ENCODE results near the gene APBB1. TPM values are rescaled to one million over a fixed set of nuclear protein-coding genes. Genes with fewer than 3 reads are reported as not detected.

APBB1 gene
- total and polyA plus RNA-seq, 2 of the 4 experiments (the other 2 are of a cell fraction), result 39.4 to 44.1 TPM

DNA sequence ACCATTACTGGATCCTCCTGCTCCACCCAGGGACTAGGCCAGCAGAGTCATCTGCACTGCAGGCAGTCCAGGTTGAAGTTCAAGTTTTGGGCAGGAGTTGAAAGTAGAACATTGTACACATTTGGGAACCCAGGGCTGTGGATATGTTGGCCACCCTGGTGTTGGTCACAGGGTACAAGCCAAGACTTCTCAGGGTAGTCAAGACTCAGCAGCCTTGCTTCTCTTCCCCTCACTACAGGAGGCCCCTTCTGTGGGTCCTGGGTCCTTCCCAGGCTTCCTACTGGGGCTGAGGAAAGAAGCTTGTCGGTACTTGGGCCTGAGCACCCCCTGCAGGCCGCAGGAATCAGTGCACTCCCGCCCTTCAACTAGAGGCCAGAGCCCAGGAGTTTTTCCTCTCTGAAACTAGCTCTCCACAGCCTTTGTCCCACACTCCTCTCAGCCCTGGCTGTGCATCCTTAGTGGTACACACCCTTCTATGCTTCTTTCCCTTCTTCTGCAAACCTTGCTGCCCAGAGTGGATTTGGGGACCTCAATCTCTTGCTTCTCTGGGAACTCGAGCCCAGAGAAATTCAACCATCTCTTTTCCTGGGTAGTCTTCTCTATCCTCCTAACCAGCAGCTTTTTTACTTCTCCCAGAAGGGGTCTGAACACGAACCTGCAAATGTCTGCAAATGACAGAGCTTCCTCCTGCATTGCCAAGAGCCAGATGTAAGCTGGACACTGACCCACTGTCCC, 24.5 kb upstream of the APBB1 start:
- Histone ChIP-seq H3K27me3 (ENCODE audit: control insufficient read depth, insufficient read depth, low read length) (no peaks in the 10 kb centered on the region), H2AK9ac (replicated peaks; ENCODE audit: low read depth, low read length, poor library complexity) (no peak overlapping the region), H4K20me1 (ENCODE audit: insufficient read depth, low read length) (no peaks in the 10 kb centered on the region), H2AK5ac (ENCODE audit: low read depth, low read length) (no peak overlapping the region), H4K5ac (ENCODE audit: low read depth, low read length) (no peak overlapping the region), H2BK120ac (ENCODE audit: low read depth, low read length) (no peak overlapping the region), H3K56ac (ENCODE audit: extremely low read depth, insufficient read depth, low read length) (no peak overlapping the region), H2BK5ac (ENCODE audit: low read depth, low read length, poor library complexity, severe bottlenecking) (no peak overlapping the region), H3K9me3 (ENCODE audit: control insufficient read depth, insufficient read depth, low read length) (no peaks in the 10 kb centered on the region), H2BK15ac (ENCODE audit: low read depth, low read length) (no peak overlapping the region), H3K4me1 (ENCODE audit: control insufficient read depth, insufficient read depth, low read length) (no peaks in the 10 kb centered on the region), H3K27ac (ENCODE audit: insufficient read depth, low read length) (no peak overlapping the region), H2BK20ac (ENCODE audit: low read depth, low read length) (no peak overlapping the region), H3K9ac (ENCODE audit: low read depth, low read length) (no peak overlapping the region), H2AFZ (replicated peaks; ENCODE audit: low read length, poor library complexity) (no peak overlapping the region), H4K8ac (ENCODE audit: low read depth in 2 of 2, low read length in 2 of 2) (no peak overlapping the region), H3K9me1 (ENCODE audit: insufficient read depth, low read length) (no peaks in the 10 kb centered on the region), H4K91ac (ENCODE audit: insufficient read depth, low read depth, low read length) (no peak overlapping the region; the same call in 1 of the 2 replicates), H3K4me2 (ENCODE audit: low read depth, low read length) (no peak overlapping the region), H3K18ac (ENCODE audit: low read depth, low read length) (no peak overlapping the region), H3K36me3 (ENCODE audit: control insufficient read depth, insufficient read depth, low read length) (peaks cover 2% of the 10 kb centered on the region; the same call in 1 of the 2 replicates), H3K23ac (ENCODE audit: low read depth, low read length) (no peak overlapping the region), H3K79me1 (ENCODE audit: low read depth in 1 of 2, low read length in 2 of 2) (no peaks in the 10 kb centered on the region), H3K4me3 (ENCODE audit: insufficient read depth, low read depth, low read length) (no peak overlapping the region), H3K14ac (replicated peaks; ENCODE audit: low read depth, low read length) (no peak overlapping the region), H3K4ac (ENCODE audit: low read depth, low read length) (no peak overlapping the region)
- ChIA-PET POLR2A (ENCODE audit: unreplicated experiment) (interaction anchor here (0.8 to 1.8 kb wide), 2 partner anchors 56 to 64 kb away, joined by 5 to 6 read pairs; no protein-coding TSS in a partner anchor), CTCF (interaction anchor here (0.5 to 6.7 kb wide), 13 partner anchors 9 to 213 kb away, joined by 3 to 107 read pairs (median 5); partner anchors contain the start of gene APBB1)
- WGBS, 2 experiments (ENCODE audit: extremely low coverage in 2 of 2, insufficient read length in 1 of 2), result 43% methylated on average over 2 of the region's 5 CpGs; no CpG with 5 or more reads in 1 of the 2 experiments
- DNase-seq (peak; percentile 50), ATAC-seq (ENCODE audit: low read depth) (peak; percentile 98)
- intact Hi-C loops (cut with micrococcal nuclease), result loop anchor here (1.0 kb wide), 1 partner anchor 64 kb away; no protein-coding TSS in a partner anchor
- dilution Hi-C loops (cut with HindIII; ENCODE audit: low sequenced_read_pairs, unreplicated experiment), result no loop called here
- in situ Hi-C loops (cut with MboI; ENCODE audit: low sequenced_read_pairs), result loop anchor here (5.0 kb wide), 1 partner anchor 61 kb away; no protein-coding TSS in a partner anchor
- no TSS peak for BruUV-seq (replicated peaks)
- TF ChIP-seq RAD21 (IDR thresholded peaks at IDR 0.05; ENCODE audit: low read length) (peak; percentile 80), SMC3 (IDR thresholded peaks at IDR 0.05; ENCODE audit: low read depth, low read length) (peak; percentile 84), CTCF (conservative IDR thresholded peaks at IDR 0.05; ENCODE audit: low read depth, low read length) (peak; percentile 79), USF2 (IDR thresholded peaks at IDR 0.05; ENCODE audit: low read depth, low read length) (no peak)
